Spleen (tissue), 11 donors: ENCODE measurements around the gene TBL1X. TPM values are rescaled to one million over a fixed set of nuclear protein-coding genes. Genes with fewer than 3 reads are reported as not detected.

Experiments
- DNase-seq: peaks from one replicate; pipeline ENCODE4 v3.0.0-alpha.2; 2020
- H3K27ac ChIP-seq, 8 donors: fragments of 200-600 bp; sonication (generic) in 7 of 8; 1 replicate in 4 of 8; 2 replicates in 4 of 8; pipeline versions ENCODE4 v1.5.0 to v1.8.0; 2016 to 2021; ENCODE audit warnings: inconsistent platforms in 4 of 8, mild to moderate bottlenecking in 4 of 8, moderate library complexity in 1 of 8
- H3K27me3 ChIP-seq, 7 donors: fragments of 200-600 bp; sonication (generic) in 6 of 7; replicated peaks in 1 of 7; 1 replicate in 4 of 7; 2 replicates in 3 of 7; pipeline versions ENCODE4 v1.5.0 to v1.8.0; 2016 to 2021; ENCODE audit warnings: inconsistent platforms in 3 of 7, mild to moderate bottlenecking in 1 of 7
- H3K36me3 ChIP-seq, 6 donors: fragments of 200-600 bp; sonication (generic) in 5 of 6; 1 replicate in 4 of 6; 2 replicates in 2 of 6; pipeline versions ENCODE4 v1.5.0 to v1.8.0; 2016 to 2021; ENCODE audit warnings: inconsistent platforms in 2 of 6
- H3K4me1 ChIP-seq, 6 donors: fragments of 200-600 bp; sonication (generic) in 5 of 6; 1 replicate in 3 of 6; 2 replicates in 3 of 6; pipeline versions ENCODE4 v1.5.0 to v1.8.0; 2016 to 2021; ENCODE audit warnings: inconsistent platforms in 3 of 6
- H3K4me3 ChIP-seq, 8 donors: fragments of 200-600 bp; sonication (generic) in 7 of 8; 1 replicate in 4 of 8; 2 replicates in 4 of 8; pipeline versions ENCODE4 v1.5.0 to v1.8.0; 2016 to 2021; ENCODE audit warnings: inconsistent platforms in 4 of 8, mild to moderate bottlenecking in 4 of 8, moderate library complexity in 2 of 8
- H3K9me3 ChIP-seq, 8 donors: fragments of 200-600 bp; sonication (generic) in 7 of 8; 1 replicate in 4 of 8; 2 replicates in 4 of 8; pipeline versions ENCODE4 v1.5.0 to v1.8.0; 2016 to 2021; ENCODE audit warnings: inconsistent platforms in 4 of 8
- POLR2A ChIP-seq, 3 donors: fragments of 450-650 bp; IDR thresholded peaks; one replicate each; pipeline ENCODE4 v1.5.1; 2017; ENCODE audit warnings: antibody characterized with exemption in 3 of 3, mild to moderate bottlenecking in 1 of 3
- POLR2AphosphoS5 ChIP-seq, 3 donors: sonication (generic); formaldehyde crosslinking; IDR thresholded peaks; one replicate each; pipeline ENCODE4 v1.5.1; 2017; ENCODE audit warnings: antibody characterized with exemption in 3 of 3
- WGBS, 5 donors: extraction: QIAGEN DNeasy Blood & Tissue Kit in 3 of 5; methylation state at CpG; one replicate each; pipeline versions ENCODE4 v1.1.5 to v1.1.7; 2013 to 2018; 5-methylcytosine and 5-hydroxymethylcytosine counted together
- intact Hi-C: fragments of 100-400 bp; cut with DNase I; formaldehyde crosslinking; loops from one replicate; pipeline ENCODE4 v1.15.0; 2023; ENCODE audit warnings: low total_unique reads
- polyA plus RNA-seq, 3 donors: library from polyadenylated mRNA; stranded (reverse); fragments of 200-250 nt; gene quantifications; one replicate each; pipeline ENCODE4 v1.2.1, GENCODE V29; 2013
- total RNA-seq, 7 donors: library from RNA; depleted of rRNA in 3 of 7; stranded (reverse); fragments of >200 nt in 3 of 7; fragmentation: NEBNext Ultra II Directional in 4 of 7; extraction: Animal tissue kit (Norgen Biotek cat#: 25700) in 4 of 7; gene quantifications; one replicate each; pipeline versions ENCODE4 v1.1.0 to v1.2.1, GENCODE V29; 2016 to 2021
- TF ChIP-seq, protein P1 (sequence below), 11 experiments: fragments of 200-600 bp in 7 of 11; fragments of 450-650 bp in 4 of 11; sonication (generic) in 4 of 11; IDR thresholded peaks in 8 of 11; conservative IDR thresholded peaks in 3 of 11; 1 replicate in 7 of 11; 2 replicates in 4 of 11; pipeline versions ENCODE4 v1.4.0 to v1.8.0; 2016 to 2021; ENCODE audit warnings: antibody characterized with exemption in 11 of 11, inconsistent platforms in 4 of 11, mild to moderate bottlenecking in 1 of 11
- donor health status: healthy with polysubstance abuse.
- donor health status: DM: no; HTN: no; CAD: no; lungs with moderate emphysema.
- donor health status: DM: no; HTN: no; CAD: no.
- donor health status: Bipolar disorder and iron deficiency.
- donor health status: healthy.
- donor health status: DM: no; HTN: no; CAD: no.
- donor health status: DM: yes; HTN: yes; CAD: no.

TBL1X gene
- total and polyA plus RNA-seq, 10 donors: 3.0 to 37.2 (median 21.4) TPM

GRCh38 chrX:9646471-9647224 lies 181.8 kb downstream of the TBL1X start:
- no peak overlapping the region for H3K4me3 ChIP-seq
- no peaks in the 10 kb centered on the region for H3K36me3 ChIP-seq
- no peaks in the 10 kb centered on the region for H3K27me3 ChIP-seq
- H3K27ac ChIP-seq: no peak overlapping the region
- peaks cover 0 to 9% (median 2%) of the 10 kb centered on the region in 6 donors for H3K4me1 ChIP-seq
- intact Hi-C loops: no loop called here
- H3K9me3 ChIP-seq: no peaks in the 10 kb centered on the region
- TF ChIP-seq POLR2AphosphoS5 (IDR thresholded peaks at IDR 0.05): no peak
- WGBS, 5 donors: 63 to 92% (median 84%) methylated on average over 12 of the region's 12 CpGs
- no peak for DNase-seq

GRCh38 chrX:9647431-9647830 lies 182.6 kb downstream of the TBL1X start:
- H3K4me3 ChIP-seq: no peak overlapping the region
- H3K36me3 ChIP-seq: no peaks in the 10 kb centered on the region
- no peaks in the 10 kb centered on the region for H3K9me3 ChIP-seq
- H3K4me1 ChIP-seq: peaks cover 0 to 9% (median 2%) of the 10 kb centered on the region in 6 donors
- no peak overlapping the region for H3K27ac ChIP-seq
- 80 to 98% (median 94%) methylated on average over 5 to 7 of the region's 7 CpGs for WGBS, 5 donors
- DNase-seq: no peak
- intact Hi-C loops: no loop called here
- H3K27me3 ChIP-seq: no peaks in the 10 kb centered on the region
- TF ChIP-seq, protein P1, sequence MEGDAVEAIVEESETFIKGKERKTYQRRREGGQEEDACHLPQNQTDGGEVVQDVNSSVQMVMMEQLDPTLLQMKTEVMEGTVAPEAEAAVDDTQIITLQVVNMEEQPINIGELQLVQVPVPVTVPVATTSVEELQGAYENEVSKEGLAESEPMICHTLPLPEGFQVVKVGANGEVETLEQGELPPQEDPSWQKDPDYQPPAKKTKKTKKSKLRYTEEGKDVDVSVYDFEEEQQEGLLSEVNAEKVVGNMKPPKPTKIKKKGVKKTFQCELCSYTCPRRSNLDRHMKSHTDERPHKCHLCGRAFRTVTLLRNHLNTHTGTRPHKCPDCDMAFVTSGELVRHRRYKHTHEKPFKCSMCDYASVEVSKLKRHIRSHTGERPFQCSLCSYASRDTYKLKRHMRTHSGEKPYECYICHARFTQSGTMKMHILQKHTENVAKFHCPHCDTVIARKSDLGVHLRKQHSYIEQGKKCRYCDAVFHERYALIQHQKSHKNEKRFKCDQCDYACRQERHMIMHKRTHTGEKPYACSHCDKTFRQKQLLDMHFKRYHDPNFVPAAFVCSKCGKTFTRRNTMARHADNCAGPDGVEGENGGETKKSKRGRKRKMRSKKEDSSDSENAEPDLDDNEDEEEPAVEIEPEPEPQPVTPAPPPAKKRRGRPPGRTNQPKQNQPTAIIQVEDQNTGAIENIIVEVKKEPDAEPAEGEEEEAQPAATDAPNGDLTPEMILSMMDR (IDR thresholded peaks at IDR 0.05 in 8 of 11, conservative IDR thresholded peaks at IDR 0.05 in 3 of 11): no peak
- TF ChIP-seq POLR2A (IDR thresholded peaks at IDR 0.05): no peak
- no peak for TF ChIP-seq POLR2AphosphoS5 (IDR thresholded peaks at IDR 0.05)

DNA sequence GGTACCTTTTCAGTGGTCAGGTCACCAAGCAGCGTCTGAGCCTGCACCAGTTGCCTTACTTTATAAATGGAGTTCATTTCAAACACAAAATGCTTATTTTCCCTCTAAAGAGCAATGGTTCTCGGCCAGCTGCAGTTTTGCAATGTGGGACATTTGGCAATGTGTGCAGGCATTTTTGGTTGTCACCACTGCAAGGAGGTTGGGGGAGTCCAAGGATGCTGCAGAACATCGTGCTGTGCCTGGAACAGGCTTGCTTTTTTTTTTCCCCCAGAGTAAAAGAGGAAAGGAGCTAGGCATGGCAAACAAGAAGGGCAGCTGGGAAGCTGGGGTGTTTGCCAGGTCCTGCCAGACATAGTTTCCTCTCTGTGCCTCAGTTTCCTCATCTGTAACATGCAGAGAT lies 185.2 kb downstream of the TBL1X start:
- WGBS, 5 donors: 68 to 80% (median 78%) methylated on average over 3 of the region's 3 CpGs
- peaks cover 0 to 10% (median 0%) of the 10 kb centered on the region in 6 donors for H3K36me3 ChIP-seq
- no peak for DNase-seq

GRCh38 chrX:9651737-9652136 lies 186.9 kb downstream of the TBL1X start:
- no peaks in the 10 kb centered on the region for H3K9me3 ChIP-seq
- WGBS, 5 donors: 84 to 96% (median 88%) methylated on average over 6 to 9 of the region's 9 CpGs
- intact Hi-C loops: no loop called here
- no peak for DNase-seq
- H3K27me3 ChIP-seq: no peaks in the 10 kb centered on the region
- no peak overlapping the region for H3K4me3 ChIP-seq
- no peak overlapping the region for H3K27ac ChIP-seq
- H3K4me1 ChIP-seq: no peaks in the 10 kb centered on the region
- TF ChIP-seq, protein P1 (IDR thresholded peaks at IDR 0.05 in 8 of 11, conservative IDR thresholded peaks at IDR 0.05 in 3 of 11): no peak
- no peak for TF ChIP-seq POLR2AphosphoS5 (IDR thresholded peaks at IDR 0.05)
- no peak for TF ChIP-seq POLR2A (IDR thresholded peaks at IDR 0.05)
- peaks cover 0 to 26% (median 0%) of the 10 kb centered on the region in 6 donors for H3K36me3 ChIP-seq

More for the DNA sequence above, 185.2 kb downstream of the TBL1X start:
- Histone ChIP-seq H3K4me1 (no peaks in the 10 kb centered on the region), H3K4me3 (no peak overlapping the region), H3K9me3 (no peaks in the 10 kb centered on the region), H3K27ac (no peak overlapping the region), H3K27me3 (no peaks in the 10 kb centered on the region)
- intact Hi-C loops: no loop called here
- TF ChIP-seq, protein P1 (IDR thresholded peaks at IDR 0.05 in 8 of 11, conservative IDR thresholded peaks at IDR 0.05 in 3 of 11): no peak
- TF ChIP-seq POLR2A (IDR thresholded peaks at IDR 0.05): no peak
- no peak for TF ChIP-seq POLR2AphosphoS5 (IDR thresholded peaks at IDR 0.05)
